MCF 10A (cell line): Measurements from ENCODE around the gene CEP70. TPM values are rescaled to one million over a fixed set of nuclear protein-coding genes. Genes with fewer than 3 reads are reported as not detected.
"Not testable (repeated sequence)": the region's sequence is repeated elsewhere in the genome, so short reads cannot be mapped to it uniquely, and the experiment has no call there.

ENCODE experiments used
- BruUV-seq: library from RNA; stranded (reverse); fragments of 400-500 nt; replicated peaks from 2 replicates; lab custom pipeline; 2021; lab: Mats Ljungman, UMichigan
- CTCF ChIA-PET: fragments of 300-600 bp; sonication (Branson Sonifier 250); formaldehyde crosslinking; extraction: SDS; loops from one replicate; lab custom pipeline; 2021; ENCODE audit warnings: antibody characterized with exemption, inconsistent platforms; lab: Yijun Ruan, JAX
- POLR2A ChIA-PET: fragments of 300-600, 350-650 bp; sonication (Branson Sonifier 250); formaldehyde crosslinking; extraction: SDS; loops from one replicate; lab custom pipeline; 2020; ENCODE audit warnings: antibody characterized with exemption, inconsistent platforms; lab: Yijun Ruan, JAX
- DNase-seq: peaks from one replicate; pipeline ENCODE4 v3.0.0-alpha.2; 2018; ENCODE audit not compliant: unreplicated experiment
- H3K27ac Mint-ChIP-seq: one replicate; pipeline ENCODE4 v1.8.0; 2022; ENCODE audit warnings: mild to moderate bottlenecking, low read depth, mixed read lengths; ENCODE audit not compliant: unreplicated experiment
- H3K27me3 Mint-ChIP-seq: one replicate; pipeline ENCODE4 v1.8.0; 2022; ENCODE audit warnings: mixed read lengths; ENCODE audit not compliant: insufficient read depth, unreplicated experiment
- H3K36me3 Mint-ChIP-seq: one replicate; pipeline ENCODE4 v1.8.0; 2022; ENCODE audit warnings: mild to moderate bottlenecking, moderate library complexity, mixed read lengths; ENCODE audit not compliant: insufficient read depth, unreplicated experiment
- H3K4me1 Mint-ChIP-seq: one replicate; pipeline ENCODE4 v1.8.0; 2022; ENCODE audit warnings: mixed read lengths; ENCODE audit not compliant: insufficient read depth, unreplicated experiment
- H3K4me3 Mint-ChIP-seq: one replicate; pipeline ENCODE4 v1.8.0; 2022; ENCODE audit warnings: mild to moderate bottlenecking, moderate library complexity, mixed read lengths; ENCODE audit not compliant: unreplicated experiment
- H3K9me3 Mint-ChIP-seq: one replicate; pipeline ENCODE4 v1.8.0; 2022; ENCODE audit warnings: mixed read lengths; ENCODE audit not compliant: unreplicated experiment
- CTCF ChIP-seq: fragments of 200-600 bp; IDR thresholded peaks from one replicate; pipeline ENCODE4 v1.8.0; 2022; ENCODE audit warnings: antibody characterized with exemption, mild to moderate bottlenecking; ENCODE audit not compliant: unreplicated experiment
- intact Hi-C: fragments of 100-400 bp; cut with micrococcal nuclease; formaldehyde crosslinking; loops from 2 replicates; pipeline ENCODE4 v1.14.1; 2022
- total RNA-seq: library from RNA; stranded (reverse); gene quantifications from 2 replicates; pipeline ENCODE4 v1.2.3, GENCODE V29; 2022

The CEP70 gene
- total RNA-seq, 1 experiment from 2014 or later, result 21.3 TPM

- Mint-ChIP-seq H3K27ac (no peak overlapping the region), H3K4me1 (peaks cover 6% of the 10 kb centered on the region), H3K4me3 (no peak overlapping the region), H3K36me3 (no peaks in the 10 kb centered on the region), H3K27me3 (no peaks in the 10 kb centered on the region), H3K9me3 (no peaks in the 10 kb centered on the region)
- ChIA-PET POLR2A (interaction anchor here (0.6 kb wide), 1 partner anchor 15 kb away, joined by 3 read pairs; no protein-coding TSS in a partner anchor), CTCF (interaction anchor here (0.6 to 2.1 kb wide), 4 partner anchors 22 to 466 kb away, joined by 3 to 7 read pairs (median 4); no protein-coding TSS in a partner anchor)
- intact Hi-C loops, result no loop called here
- DNase-seq, result no peak
- no TSS peak for BruUV-seq
- no peak for TF ChIP-seq CTCF
These were observed 136.8 kb downstream of the CEP70 start for GRCh38 chr3:138456961-138457862.

DNA sequence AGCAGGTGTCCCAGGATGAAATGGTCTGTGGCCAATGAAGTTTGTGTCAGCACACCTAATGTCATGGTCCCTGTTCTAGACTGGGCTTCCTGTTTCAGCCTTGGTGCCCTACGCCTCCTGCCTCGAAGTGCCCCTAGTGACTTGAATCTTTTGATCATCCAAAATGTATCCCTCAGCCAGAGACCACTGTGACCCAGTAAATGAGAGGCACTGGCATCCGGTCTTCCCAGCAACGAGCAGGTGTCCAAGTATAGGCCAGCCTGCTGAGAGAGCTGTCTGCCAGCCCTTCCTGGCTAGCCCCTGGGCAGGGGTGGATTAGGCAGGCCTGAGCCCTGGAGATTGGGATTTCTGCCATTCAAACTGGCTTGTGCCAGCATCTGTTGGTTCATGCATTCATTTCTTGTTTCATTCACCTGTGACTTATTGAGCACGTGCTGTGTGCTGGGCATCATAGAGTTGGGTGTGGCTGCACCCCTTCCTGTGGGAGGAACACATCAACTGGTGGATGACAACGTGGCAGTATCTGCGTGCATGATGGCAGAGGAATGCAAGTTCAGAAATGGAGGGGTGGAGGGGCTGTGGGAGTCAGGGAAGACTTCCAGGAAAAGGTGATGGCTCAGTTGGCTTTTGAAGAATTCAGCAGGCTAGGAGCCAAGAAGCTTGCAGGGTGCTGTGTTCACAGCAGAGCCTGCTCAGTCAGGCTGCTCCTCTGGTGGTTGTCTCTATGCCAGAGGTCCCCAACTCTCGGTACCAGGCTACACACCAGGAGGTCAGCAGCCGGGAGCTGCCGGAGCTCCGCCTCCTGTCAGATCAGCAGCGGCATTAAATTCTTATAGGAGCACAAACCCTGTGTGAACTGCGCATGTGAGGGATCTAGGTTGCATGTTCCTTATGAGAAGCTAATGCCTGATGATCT is 138.0 kb downstream of the CEP70 start:
- DNase-seq, result peak; percentile 65
- BruUV-seq, result no TSS peak
- no peaks in the 10 kb centered on the region for H3K36me3 Mint-ChIP-seq
- H3K4me3 Mint-ChIP-seq, result no peak overlapping the region
- intact Hi-C loops, result no loop called here
- ChIA-PET POLR2A (no interaction called here), CTCF (interaction anchor here (0.6 to 2.1 kb wide), 3 partner anchors 21 to 467 kb away, joined by 3 to 7 read pairs (median 3); no protein-coding TSS in a partner anchor)
- no peak for TF ChIP-seq CTCF
- H3K27me3 Mint-ChIP-seq, result no peaks in the 10 kb centered on the region
- H3K9me3 Mint-ChIP-seq, result no peaks in the 10 kb centered on the region
- H3K4me1 Mint-ChIP-seq, result peaks cover 6% of the 10 kb centered on the region
- peak overlapping the region; percentile 25 for H3K27ac Mint-ChIP-seq

- H3K27me3 Mint-ChIP-seq, intact Hi-C loops, H3K4me1 Mint-ChIP-seq, H3K4me3 Mint-ChIP-seq, H3K9me3 Mint-ChIP-seq, H3K36me3 Mint-ChIP-seq, POLR2A ChIA-PET, CTCF ChIA-PET, BruUV-seq, DNase-seq, H3K27ac Mint-ChIP-seq: not testable (repeated sequence)
These were observed 140.1 kb downstream of the CEP70 start for GRCh38 chr3:138453940-138454339.

DNA sequence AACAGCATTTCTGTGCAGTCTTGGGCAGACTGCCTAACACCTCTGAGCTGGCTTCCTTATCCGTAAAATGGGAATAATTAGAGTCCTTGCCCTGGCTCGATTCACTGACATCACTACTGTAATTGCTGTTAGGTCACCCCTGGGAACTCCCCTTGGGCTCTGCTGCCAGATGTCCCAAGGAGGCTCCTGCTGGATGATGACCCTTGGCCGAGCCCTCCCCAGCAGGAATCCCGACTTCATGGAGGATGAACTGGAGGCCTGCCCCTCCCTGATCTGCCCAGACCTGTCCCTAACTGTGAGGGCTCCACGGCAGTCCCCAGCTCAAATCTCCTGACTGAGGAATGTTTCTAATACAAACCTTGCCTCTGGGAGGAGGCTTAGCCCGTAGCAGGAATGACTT is 141.6 kb downstream of the CEP70 start:
- Mint-ChIP-seq H3K4me1 (peaks cover 6% of the 10 kb centered on the region), H3K27ac (peak overlapping the region; percentile 25), H3K36me3 (no peaks in the 10 kb centered on the region), H3K9me3 (no peaks in the 10 kb centered on the region), H3K27me3 (no peaks in the 10 kb centered on the region), H3K4me3 (no peak overlapping the region)
- no peak for DNase-seq
- TF ChIP-seq CTCF, result no peak
- ChIA-PET POLR2A (interaction anchor here (0.6 kb wide), 1 partner anchor 15 kb away, joined by 3 read pairs; no protein-coding TSS in a partner anchor), CTCF (interaction anchor here (0.6 to 1.4 kb wide), 2 partner anchors 86 to 463 kb away, joined by 3 read pairs; no protein-coding TSS in a partner anchor)
- no TSS peak for BruUV-seq
- intact Hi-C loops, result no loop called here
